Bronchial epithelial cell (primary cell): Measurements from ENCODE around the gene NACC1. TPM values are rescaled to one million over a fixed set of nuclear protein-coding genes. Genes with fewer than 3 reads are reported as not detected.
"Not testable (repeated sequence)": the region's sequence is repeated elsewhere in the genome, so short reads cannot be mapped to it uniquely, and the experiment has no call there.

ENCODE experiments used
- DNase-seq: peaks from one replicate; pipeline ENCODE4 v3.0.0-alpha.2; 2010; ENCODE audit warnings: low read depth
- FAIRE-seq: peaks from 2 replicates; lab custom pipeline; 2011; peaks lifted over from hg19 to GRCh38; lab: Jason Lieb, UNC
- H3K27me3 ChIP-seq: 2 replicates; pipeline ENCODE4 v1.5.1; 2011; ENCODE audit warnings: low read length; ENCODE audit not compliant: control insufficient read depth, insufficient read depth
- H3K36me3 ChIP-seq: 2 replicates; pipeline ENCODE4 v1.5.1; 2011; ENCODE audit warnings: low read length; ENCODE audit not compliant: control insufficient read depth, insufficient read depth
- H3K4me3 ChIP-seq: 2 replicates; pipeline ENCODE4 v1.5.1; 2011; ENCODE audit warnings: mild to moderate bottlenecking, low read depth, low read length, control low read depth
- CTCF ChIP-seq: IDR thresholded peaks from 2 replicates; pipeline ENCODE4 v1.5.1; 2011; ENCODE audit warnings: mild to moderate bottlenecking, moderate library complexity, low read length, control low read depth, inconsistent platforms; ENCODE audit not compliant: insufficient read depth, severe bottlenecking
- total RNA-seq: library from RNA; depleted of rRNA; stranded (reverse); fragments of >200 nt; gene quantifications from 2 replicates; pipeline ENCODE4 v1.2.1, GENCODE V29; 2014

NACC1 gene
- total RNA-seq, 1 donor from 2014 or later: 20.3 TPM

- H3K27me3 ChIP-seq: no peaks in the 10 kb centered on the region
- FAIRE-seq: no peak
- peak; percentile 91 for DNase-seq
- H3K36me3 ChIP-seq: no peaks in the 10 kb centered on the region
- H3K4me3 ChIP-seq: no peak overlapping the region
- TF ChIP-seq CTCF: no peak
Measured at GRCh38 chr19:13169769-13170168, 51.7 kb downstream of the NACC1 start.

GRCh38 chr19:13171146-13171545, 53.1 kb downstream of the NACC1 start:
- Histone ChIP-seq H3K4me3 (no peak overlapping the region), H3K36me3 (no peaks in the 10 kb centered on the region), H3K27me3 (no peaks in the 10 kb centered on the region)
- DNase-seq (no peak), FAIRE-seq (no peak)
- no peak for TF ChIP-seq CTCF

GRCh38 chr19:13172346-13173138, 54.5 kb downstream of the NACC1 start:
- DNase-seq (peak; percentile 81), FAIRE-seq (no peak)

GRCh38 chr19:13173139-13173737, 55.2 kb downstream of the NACC1 start:
- no peak for TF ChIP-seq CTCF
- H3K27me3 ChIP-seq: no peaks in the 10 kb centered on the region
- no peak overlapping the region for H3K4me3 ChIP-seq
- H3K36me3 ChIP-seq: no peaks in the 10 kb centered on the region
- FAIRE-seq (no peak), DNase-seq (no peak)

More at GRCh38 chr19:13172346-13173138, 54.5 kb downstream of the NACC1 start:
- no peak for TF ChIP-seq CTCF
- H3K27me3 ChIP-seq: no peaks in the 10 kb centered on the region
- no peak overlapping the region for H3K4me3 ChIP-seq
- no peaks in the 10 kb centered on the region for H3K36me3 ChIP-seq

- no peak for TF ChIP-seq CTCF
- no peak for FAIRE-seq
- H3K27me3 ChIP-seq: no peaks in the 10 kb centered on the region
- H3K4me3 ChIP-seq: no peak overlapping the region
- H3K36me3 ChIP-seq: no peaks in the 10 kb centered on the region
- DNase-seq: no peak
Measured at GRCh38 chr19:13176345-13176744, 58.3 kb downstream of the NACC1 start.

GRCh38 chr19:13177584-13177983, 59.5 kb downstream of the NACC1 start:
- not testable (repeated sequence) for H3K36me3 ChIP-seq, H3K27me3 ChIP-seq, H3K4me3 ChIP-seq, DNase-seq, FAIRE-seq

GRCh38 chr19:13178291-13178690, 60.2 kb downstream of the NACC1 start:
- not testable (repeated sequence) for DNase-seq, H3K27me3 ChIP-seq, H3K36me3 ChIP-seq, FAIRE-seq, H3K4me3 ChIP-seq
